Breast epithelium (tissue), 3 donors: Measurements from ENCODE around the gene PIGH.

Experiments used
- CTCF ChIP-seq, 3 donors: fragments of 450-650 bp; IDR thresholded peaks; one replicate each; pipeline ENCODE4 v1.5.1; 2016 to 2017; ENCODE audit warnings: antibody characterized with exemption in 3 of 3, mild to moderate bottlenecking in 3 of 3, moderate library complexity in 3 of 3
- POLR2A ChIP-seq: fragments of 450-650 bp; IDR thresholded peaks from one replicate; pipeline ENCODE4 v1.6.1; 2016; ENCODE audit warnings: antibody characterized with exemption, mild to moderate bottlenecking, moderate library complexity
- POLR2AphosphoS5 ChIP-seq, 3 donors: sonication (generic); formaldehyde crosslinking; IDR thresholded peaks; one replicate each; pipeline ENCODE4 v1.6.1; 2017; ENCODE audit warnings: antibody characterized with exemption in 3 of 3

GRCh38 chr14:67586369-67586768 lies 13.7 kb downstream of the PIGH start:
- TF ChIP-seq CTCF (IDR thresholded peaks at IDR 0.05) = no peak
- no peak for TF ChIP-seq POLR2A
- TF ChIP-seq POLR2AphosphoS5 (IDR thresholded peaks at IDR 0.05) = no peak
